SK-N-SH treated with all-trans-retinoic acid at 6 μM for 48 hours (cell line): Measurements from ENCODE around the gene ARL10.

Experiments used
- ATAC-seq: fragments of 200-7000 bp; cut with Tn5 transposase; 3 replicates; pipeline ENCODE4 v1.9.1; 2020; ENCODE audit warnings: mild to moderate bottlenecking, moderate library complexity
- ARNTL ChIP-seq: fragments of 450-650 bp; formaldehyde crosslinking; IDR thresholded peaks from 2 replicates; pipeline ENCODE4 v1.5.0; 2020; ENCODE audit warnings: low read depth, mild to moderate bottlenecking, moderate library complexity, borderline replicate concordance
- BACH2 ChIP-seq: fragments of 250-450 bp; sonication (Bioruptor Pico); IDR thresholded peaks from 2 replicates; pipeline ENCODE4 v1.9.0; 2021; ENCODE audit warnings: mild to moderate bottlenecking, borderline replicate concordance
- CREB5 ChIP-seq: fragments of 250-450 bp; sonication (Bioruptor Pico); IDR thresholded peaks from 2 replicates; pipeline ENCODE4 v1.5.1; 2020; ENCODE audit warnings: low read depth, mild to moderate bottlenecking, moderate library complexity
- CSDC2 ChIP-seq: fragments of 250-450 bp; sonication (Bioruptor Pico); IDR thresholded peaks from 2 replicates; pipeline ENCODE4 v1.5.0; 2020; ENCODE audit warnings: mild to moderate bottlenecking, moderate library complexity
- ESRRG ChIP-seq: fragments of 250-450 bp; sonication (Bioruptor Pico); IDR thresholded peaks from 2 replicates; pipeline ENCODE4 v1.6.1; 2021; ENCODE audit warnings: mild to moderate bottlenecking
- ISL1 ChIP-seq: fragments of 250-450 bp; sonication (Bioruptor Pico); IDR thresholded peaks from 2 replicates; pipeline ENCODE4 v2.1.2; 2022; ENCODE audit warnings: mild to moderate bottlenecking, moderate library complexity
- OSR1 ChIP-seq: fragments of 250-450 bp; sonication (Bioruptor Pico); IDR thresholded peaks from 2 replicates; pipeline ENCODE4 v1.8.0; 2022; ENCODE audit warnings: moderate library complexity, mild to moderate bottlenecking, inconsistent platforms
- POU6F1 ChIP-seq: fragments of 250-450 bp; sonication (Bioruptor Pico); IDR thresholded peaks from 2 replicates; pipeline ENCODE4 v1.8.0; 2021; ENCODE audit warnings: low read depth, mild to moderate bottlenecking, moderate library complexity, borderline replicate concordance
- PPARA ChIP-seq: fragments of 250-450 bp; sonication (Bioruptor Pico); IDR thresholded peaks from 2 replicates; pipeline ENCODE4 v1.5.0; 2020; ENCODE audit warnings: mild to moderate bottlenecking, borderline replicate concordance
- RARB ChIP-seq: fragments of 250-450 bp; sonication (Bioruptor Pico); IDR thresholded peaks from 2 replicates; pipeline ENCODE4 v1.8.0; 2021; ENCODE audit warnings: mild to moderate bottlenecking, moderate library complexity
- TCF4 ChIP-seq: fragments of 250-450 bp; sonication (Bioruptor Pico); IDR thresholded peaks from 2 replicates; pipeline ENCODE4 v1.8.0; 2021; ENCODE audit warnings: mild to moderate bottlenecking, moderate library complexity, borderline replicate concordance
- ZC3H10 ChIP-seq: fragments of 250-450 bp; sonication (Bioruptor Pico); IDR thresholded peaks from 2 replicates; pipeline ENCODE4 v1.5.1; 2021; ENCODE audit warnings: mild to moderate bottlenecking, moderate library complexity
- ZFP3 ChIP-seq: fragments of 250-450 bp; sonication (Bioruptor Pico); IDR thresholded peaks from 2 replicates; pipeline ENCODE4 v1.5.0; 2020; ENCODE audit warnings: mild to moderate bottlenecking, moderate library complexity
- ZFP30 ChIP-seq: fragments of 450-650 bp; formaldehyde crosslinking; IDR thresholded peaks from 2 replicates; pipeline ENCODE4 v1.5.0; 2022; ENCODE audit warnings: mild to moderate bottlenecking, moderate library complexity
- ZNF565 ChIP-seq: fragments of 450-650 bp; formaldehyde crosslinking; conservative IDR thresholded peaks from 2 replicates; pipeline ENCODE4 v1.5.0; 2020; ENCODE audit warnings: low read depth, mild to moderate bottlenecking, moderate library complexity
- ZNF70 ChIP-seq: fragments of 450-650 bp; formaldehyde crosslinking; IDR thresholded peaks from 2 replicates; pipeline ENCODE4 v1.5.0; 2020; ENCODE audit warnings: mild to moderate bottlenecking, moderate library complexity
- ZNF8 ChIP-seq: fragments of 450-650 bp; formaldehyde crosslinking; IDR thresholded peaks from 2 replicates; pipeline ENCODE4 v1.5.0; 2020; ENCODE audit warnings: mild to moderate bottlenecking, moderate library complexity
- TF ChIP-seq, protein P1 (sequence below): fragments of 250-450 bp; sonication (Bioruptor Pico); IDR thresholded peaks from 2 replicates; pipeline ENCODE4 v1.5.0; 2020; ENCODE audit warnings: mild to moderate bottlenecking, moderate library complexity
- TF ChIP-seq, protein P2 (sequence below): fragments of 250-450 bp; sonication (Bioruptor Pico); IDR thresholded peaks from 2 replicates; pipeline ENCODE4 v1.8.0; 2020; ENCODE audit warnings: mild to moderate bottlenecking, moderate library complexity, borderline replicate concordance

Gene ARL10

DNA sequence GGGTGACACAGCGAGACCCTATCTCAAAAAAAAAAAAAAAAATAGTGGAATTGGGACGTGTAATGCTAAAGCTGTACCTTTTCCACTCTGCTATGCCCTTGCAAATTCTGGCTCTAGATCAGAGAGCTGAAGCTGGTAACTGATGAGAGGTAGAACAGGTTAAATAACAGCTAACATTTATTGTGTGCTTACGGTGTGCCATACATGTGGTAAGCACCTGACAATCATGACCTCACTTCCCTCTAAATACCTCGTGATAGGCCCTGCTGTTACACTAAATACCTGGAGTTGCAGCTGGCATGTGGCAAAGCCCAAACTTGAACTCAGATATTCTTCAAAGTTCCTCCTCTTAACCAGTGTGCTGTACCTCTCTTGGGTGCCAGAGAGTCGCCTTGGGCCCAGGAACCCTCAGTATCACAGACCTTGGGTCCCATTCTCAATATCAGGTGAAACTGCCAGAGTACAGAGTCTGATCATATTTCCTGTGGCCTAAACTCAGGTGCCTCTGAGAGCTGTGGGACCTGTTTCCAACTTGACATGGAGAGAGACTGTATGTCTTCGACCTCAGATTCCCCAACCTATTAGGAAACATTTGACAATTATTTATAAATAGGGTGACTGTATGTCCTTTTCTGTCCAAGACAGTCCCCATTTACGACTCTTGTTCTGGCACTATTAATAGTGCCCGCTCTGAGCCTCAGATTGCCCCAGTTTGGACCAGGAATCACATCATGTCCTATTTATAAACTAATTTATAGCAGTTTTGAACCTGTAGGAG is 4.8 kb downstream of the ARL10 start:
- ATAC-seq, result no peak
- TF ChIP-seq BACH2 (CRISPR knock-in tag) (no peak), OSR1 (CRISPR knock-in tag) (no peak), ZC3H10 (CRISPR knock-in tag) (no peak), ARNTL (no peak), CSDC2 (CRISPR knock-in tag) (no peak), PPARA (CRISPR knock-in tag) (no peak), CREB5 (CRISPR knock-in tag) (no peak)

DNA sequence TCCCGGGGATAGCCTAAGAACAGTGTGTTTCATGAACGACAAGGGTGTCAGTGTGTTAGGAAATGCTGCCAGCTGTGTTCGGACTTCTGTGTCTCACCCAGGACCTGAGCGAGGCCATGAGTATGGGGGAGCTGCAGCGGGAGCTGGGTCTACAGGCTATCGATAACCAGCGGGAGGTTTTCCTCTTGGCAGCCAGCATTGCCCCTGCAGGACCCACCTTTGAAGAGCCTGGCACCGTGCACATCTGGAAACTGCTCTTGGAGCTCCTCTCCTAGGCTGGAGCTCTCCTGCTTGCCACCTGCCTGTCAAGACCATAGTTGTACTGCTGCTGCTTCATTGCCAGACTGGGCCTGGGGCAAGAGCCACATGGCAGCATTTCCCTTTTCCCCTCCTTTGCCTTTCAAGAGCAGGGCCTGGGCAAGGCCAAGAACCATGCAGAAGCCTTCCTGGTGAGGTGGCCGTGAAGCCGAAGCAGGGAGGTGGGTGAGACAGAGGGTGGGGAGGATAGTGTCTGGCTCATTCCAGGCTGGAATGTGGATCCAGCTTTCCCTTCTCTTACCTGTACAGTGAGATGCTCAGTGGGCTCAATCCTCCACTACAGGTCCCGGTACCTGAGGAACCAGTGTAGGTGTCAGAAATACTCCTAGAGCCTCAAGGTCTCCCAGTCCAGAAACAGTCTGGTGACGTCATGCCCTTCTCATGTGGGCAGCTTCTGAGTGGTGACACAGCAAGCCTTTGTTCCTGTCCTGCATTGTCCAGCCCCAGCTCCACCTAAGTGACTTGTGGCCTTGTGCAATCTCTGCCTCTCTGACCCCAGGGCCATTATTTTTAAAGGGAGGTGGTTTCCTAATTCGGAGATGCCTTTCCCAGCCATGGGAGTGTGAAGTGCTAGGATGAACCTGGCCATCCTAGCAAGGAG is 6.6 kb downstream of the ARL10 start:
- TF ChIP-seq ZNF565 (CRISPR knock-in tag) (no peak), PPARA (CRISPR knock-in tag) (no peak), ZC3H10 (CRISPR knock-in tag) (no peak), TCF4 (CRISPR knock-in tag) (no peak), RARB (CRISPR knock-in tag) (no peak), ZNF70 (CRISPR knock-in tag) (no peak), ZFP30 (CRISPR knock-in tag) (no peak), ZNF8 (CRISPR knock-in tag) (no peak), POU6F1 (no peak), ISL1 (CRISPR knock-in tag) (no peak)
- TF ChIP-seq, protein P1, sequence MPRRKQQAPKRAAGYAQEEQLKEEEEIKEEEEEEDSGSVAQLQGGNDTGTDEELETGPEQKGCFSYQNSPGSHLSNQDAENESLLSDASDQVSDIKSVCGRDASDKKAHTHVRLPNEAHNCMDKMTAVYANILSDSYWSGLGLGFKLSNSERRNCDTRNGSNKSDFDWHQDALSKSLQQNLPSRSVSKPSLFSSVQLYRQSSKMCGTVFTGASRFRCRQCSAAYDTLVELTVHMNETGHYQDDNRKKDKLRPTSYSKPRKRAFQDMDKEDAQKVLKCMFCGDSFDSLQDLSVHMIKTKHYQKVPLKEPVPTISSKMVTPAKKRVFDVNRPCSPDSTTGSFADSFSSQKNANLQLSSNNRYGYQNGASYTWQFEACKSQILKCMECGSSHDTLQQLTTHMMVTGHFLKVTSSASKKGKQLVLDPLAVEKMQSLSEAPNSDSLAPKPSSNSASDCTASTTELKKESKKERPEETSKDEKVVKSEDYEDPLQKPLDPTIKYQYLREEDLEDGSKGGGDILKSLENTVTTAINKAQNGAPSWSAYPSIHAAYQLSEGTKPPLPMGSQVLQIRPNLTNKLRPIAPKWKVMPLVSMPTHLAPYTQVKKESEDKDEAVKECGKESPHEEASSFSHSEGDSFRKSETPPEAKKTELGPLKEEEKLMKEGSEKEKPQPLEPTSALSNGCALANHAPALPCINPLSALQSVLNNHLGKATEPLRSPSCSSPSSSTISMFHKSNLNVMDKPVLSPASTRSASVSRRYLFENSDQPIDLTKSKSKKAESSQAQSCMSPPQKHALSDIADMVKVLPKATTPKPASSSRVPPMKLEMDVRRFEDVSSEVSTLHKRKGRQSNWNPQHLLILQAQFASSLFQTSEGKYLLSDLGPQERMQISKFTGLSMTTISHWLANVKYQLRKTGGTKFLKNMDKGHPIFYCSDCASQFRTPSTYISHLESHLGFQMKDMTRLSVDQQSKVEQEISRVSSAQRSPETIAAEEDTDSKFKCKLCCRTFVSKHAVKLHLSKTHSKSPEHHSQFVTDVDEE (CRISPR knock-in tag), result no peak
- ATAC-seq, result no peak

- TF ChIP-seq TCF4 (CRISPR knock-in tag) (no peak), CREB5 (CRISPR knock-in tag) (no peak), ESRRG (CRISPR knock-in tag) (no peak), ZFP3 (CRISPR knock-in tag) (no peak)
- ATAC-seq, result no peak; the same call in 2 of the 3 replicates
These were observed 8.0 kb downstream of the ARL10 start for GRCh38 chr5:176373100-176373818.

DNA sequence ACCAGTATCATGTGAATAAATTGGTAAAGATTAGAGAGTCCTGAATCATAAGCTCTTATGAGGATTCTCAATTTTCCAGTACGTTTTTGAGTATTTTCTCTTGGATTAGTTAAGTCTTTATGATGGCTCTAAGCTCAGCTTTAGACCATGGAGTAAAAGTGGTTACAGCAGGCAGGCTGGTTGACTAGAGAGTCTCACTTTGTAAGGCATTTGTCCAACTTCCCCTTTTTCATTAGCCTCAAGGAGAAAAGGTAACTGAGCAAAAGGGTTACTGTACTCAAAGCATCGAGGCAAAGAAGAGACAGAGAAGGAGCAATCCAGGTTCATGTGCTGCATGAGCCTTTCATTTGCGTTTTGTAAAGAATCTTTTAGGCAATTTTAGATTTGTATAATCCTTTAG is 14.6 kb downstream of the ARL10 start:
- TF ChIP-seq, protein P2, sequence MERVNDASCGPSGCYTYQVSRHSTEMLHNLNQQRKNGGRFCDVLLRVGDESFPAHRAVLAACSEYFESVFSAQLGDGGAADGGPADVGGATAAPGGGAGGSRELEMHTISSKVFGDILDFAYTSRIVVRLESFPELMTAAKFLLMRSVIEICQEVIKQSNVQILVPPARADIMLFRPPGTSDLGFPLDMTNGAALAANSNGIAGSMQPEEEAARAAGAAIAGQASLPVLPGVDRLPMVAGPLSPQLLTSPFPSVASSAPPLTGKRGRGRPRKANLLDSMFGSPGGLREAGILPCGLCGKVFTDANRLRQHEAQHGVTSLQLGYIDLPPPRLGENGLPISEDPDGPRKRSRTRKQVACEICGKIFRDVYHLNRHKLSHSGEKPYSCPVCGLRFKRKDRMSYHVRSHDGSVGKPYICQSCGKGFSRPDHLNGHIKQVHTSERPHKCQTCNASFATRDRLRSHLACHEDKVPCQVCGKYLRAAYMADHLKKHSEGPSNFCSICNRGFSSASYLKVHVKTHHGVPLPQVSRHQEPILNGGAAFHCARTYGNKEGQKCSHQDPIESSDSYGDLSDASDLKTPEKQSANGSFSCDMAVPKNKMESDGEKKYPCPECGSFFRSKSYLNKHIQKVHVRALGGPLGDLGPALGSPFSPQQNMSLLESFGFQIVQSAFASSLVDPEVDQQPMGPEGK, result no peak
- TF ChIP-seq RARB (CRISPR knock-in tag), result no peak
- no peak for TF ChIP-seq ZNF8 (CRISPR knock-in tag)
- no peak for ATAC-seq
